K562 (cell line): Measurements from ENCODE around the gene YAP1. TPM values are rescaled to one million over a fixed set of nuclear protein-coding genes. Genes with fewer than 3 reads are reported as not detected.

Experiments used
- ATAC-seq: fragments of 200-7000 bp; cut with Tn5 transposase; 3 replicates; pipeline ENCODE4 v1.9.1; 2020; ENCODE audit warnings: moderate library complexity
- BruUV-seq: library from RNA; stranded (reverse); fragments of 400-500 nt; replicated peaks from 2 replicates; lab custom pipeline; 2021; lab: Mats Ljungman, UMichigan
- CTCF ChIA-PET: fragments of 300-600 bp; formaldehyde crosslinking; extraction: SDS; loops from one replicate; lab custom pipeline; 2021; ENCODE audit warnings: low intra/inter-chr PET ratio; lab: Yijun Ruan, JAX
- POLR2A ChIA-PET: fragments of 300-600, 350-650 bp; sonication (Branson Sonifier 250); formaldehyde crosslinking; extraction: SDS; loops from one replicate; lab custom pipeline; 2021; ENCODE audit warnings: antibody characterized with exemption, inconsistent platforms; lab: Yijun Ruan, JAX
- DNase-seq, 4 experiments: peaks; one replicate each; pipeline versions ENCODE4 v3.0.0 to v3.0.0-alpha.2; 2011 to 2018; ENCODE audit warnings: low spot score in 3 of 4, mixed read lengths in 3 of 4; ENCODE audit errors: extremely low read depth in 1 of 4
- FAIRE-seq: peaks from 2 replicates; lab custom pipeline; 2011; peaks lifted over from hg19 to GRCh38; lab: Jason Lieb, UNC
- H2AFZ ChIP-seq: 2 replicates; pipeline ENCODE4 v1.6.0; 2011; ENCODE audit warnings: low read depth, low read length, control low read depth, inconsistent platforms
- H3K27ac ChIP-seq: fragments of 200-600 bp; 3 replicates; pipeline ENCODE4 v1.8.0; 2011; ENCODE audit warnings: low read depth, mild to moderate bottlenecking, control low read depth, inconsistent platforms, low read length, moderate library complexity, mixed read lengths; ENCODE audit errors: extremely low read depth
- H3K27me3 ChIP-seq, 2 experiments: fragments of 300-600 bp in 1 of 2; 2 replicates in 1 of 2; 3 replicates in 1 of 2; pipeline versions ENCODE4 v1.6.0 to v1.8.0; 2011; ENCODE audit warnings: inconsistent platforms in 2 of 2, low read length in 2 of 2, mild to moderate bottlenecking in 1 of 2, mixed read lengths in 1 of 2, moderate library complexity in 1 of 2; ENCODE audit not compliant: control insufficient read depth in 2 of 2, insufficient read depth in 2 of 2
- H3K36me3 ChIP-seq: fragments of 300-600 bp; 3 replicates; pipeline ENCODE4 v1.8.0; 2011; ENCODE audit warnings: mild to moderate bottlenecking, low read length, inconsistent platforms; ENCODE audit not compliant: control insufficient read depth, insufficient read depth
- H3K4me1 ChIP-seq, 2 experiments: fragments of 200-600 bp in 1 of 2; replicated peaks in 1 of 2; 2 replicates in 1 of 2; 3 replicates in 1 of 2; pipeline versions ENCODE4 v1.5.1 to v1.8.0; 2011; ENCODE audit warnings: inconsistent platforms in 2 of 2, low read length in 2 of 2, mild to moderate bottlenecking in 1 of 2, mixed read lengths in 1 of 2, moderate library complexity in 1 of 2; ENCODE audit not compliant: control insufficient read depth in 2 of 2, insufficient read depth in 2 of 2
- H3K4me2 ChIP-seq: 2 replicates; pipeline ENCODE4 v1.6.1; 2011; ENCODE audit warnings: low read length, control low read depth, inconsistent platforms, mixed read lengths; ENCODE audit not compliant: insufficient read depth
- H3K4me3 ChIP-seq: fragments of 200-600 bp; sonication (generic), shearing (Covaris generic); 2 replicates; pipeline ENCODE4 v1.5.1; 2016; ENCODE audit warnings: control low read depth, inconsistent platforms
- H3K79me2 ChIP-seq: fragments of 200-600 bp; 3 replicates; pipeline ENCODE4 v1.8.0; 2011; ENCODE audit warnings: low read length, inconsistent platforms; ENCODE audit not compliant: control insufficient read depth, insufficient read depth
- H3K9ac ChIP-seq, 2 experiments: 2 replicates each; pipeline versions ENCODE4 v1.6.0 to v1.6.1; 2011; ENCODE audit warnings: low read depth in 2 of 2, low read length in 2 of 2, control low read depth in 1 of 2, inconsistent platforms in 1 of 2, mild to moderate bottlenecking in 1 of 2, mixed read lengths in 1 of 2; ENCODE audit not compliant: insufficient read depth in 1 of 2
- H3K9me1 ChIP-seq: one replicate; pipeline ENCODE4 v1.6.0; 2011; ENCODE audit warnings: inconsistent platforms, mild to moderate bottlenecking, low read length, moderate library complexity; ENCODE audit not compliant: control insufficient read depth, insufficient read depth
- H3K9me3 ChIP-seq: replicated peaks from 2 replicates; pipeline ENCODE4 v1.5.1; 2011; ENCODE audit warnings: low read depth, low read length, inconsistent platforms; ENCODE audit not compliant: control insufficient read depth, insufficient read depth
- H4K20me1 ChIP-seq: replicated peaks from 2 replicates; pipeline ENCODE4 v1.6.1; 2011; ENCODE audit warnings: low read length, inconsistent platforms, mixed read lengths; ENCODE audit not compliant: control insufficient read depth, insufficient read depth
- CC2D1A ChIP-seq: fragments of 450-650 bp; IDR thresholded peaks from 2 replicates; pipeline ENCODE4 v1.6.1; 2017; ENCODE audit warnings: mild to moderate bottlenecking
- FUS ChIP-seq: fragments of 200-400 bp; formaldehyde crosslinking; optimal IDR thresholded peaks from 2 replicates; pipeline ENCODE3; 2017; ENCODE audit warnings: low read depth, low read length
- HMG20A ChIP-seq: fragments of 450-650 bp; formaldehyde crosslinking; conservative IDR thresholded peaks from 2 replicates; pipeline ENCODE4 v1.4.0; 2020; ENCODE audit warnings: mild to moderate bottlenecking, mixed read lengths
- KLF16 ChIP-seq: IDR thresholded peaks from 2 replicates; pipeline ENCODE4 v1.6.1; 2016; ENCODE audit warnings: antibody characterized with exemption
- NCOA2 ChIP-seq, 2 experiments: fragments of 450-650 bp; IDR thresholded peaks; 2 replicates each; pipeline ENCODE4 v1.6.1; 2018; ENCODE audit warnings: mild to moderate bottlenecking in 2 of 2, moderate library complexity in 1 of 2; ENCODE audit not compliant: partially characterized antibody in 2 of 2
- NUFIP1 ChIP-seq: fragments of 450-650 bp; IDR thresholded peaks from 2 replicates; pipeline ENCODE4 v1.6.1; 2018; ENCODE audit not compliant: partially characterized antibody
- PHTF2 ChIP-seq: fragments of 250-450 bp; sonication (Bioruptor Pico); IDR thresholded peaks from 2 replicates; pipeline ENCODE4 v1.5.0; 2021; ENCODE audit warnings: mild to moderate bottlenecking
- PTBP1 ChIP-seq: fragments of 200-400 bp; formaldehyde crosslinking; IDR thresholded peaks from 2 replicates; pipeline ENCODE4 v1.6.1; 2017; ENCODE audit warnings: low read depth, low read length
- SOX6 ChIP-seq: fragments of 450-650 bp; IDR thresholded peaks from 2 replicates; pipeline ENCODE4 v1.6.1; 2014; ENCODE audit warnings: mild to moderate bottlenecking
- ZNF121 ChIP-seq: sonication (generic); formaldehyde crosslinking; conservative IDR thresholded peaks from 2 replicates; pipeline ENCODE4 v1.8.0; 2022; ENCODE audit warnings: missing genetic modification reagents
- ZNF583 ChIP-seq: fragments of 250-450 bp; sonication (Bioruptor Pico); IDR thresholded peaks from 2 replicates; pipeline ENCODE4 v1.4.0; 2020
- ZNF644 ChIP-seq: fragments of 200-800 bp; sonication (Bioruptor generic); IDR thresholded peaks from 2 replicates; pipeline ENCODE4 v1.6.1; 2016; ENCODE audit warnings: low read depth, missing genetic modification characterization, missing compliant biosample characterization
- WGBS: fragments of 100-300 bp; shearing (Covaris generic); methylation state at CpG from one replicate; pipeline ENCODE4 v1.1.6; 2016; ENCODE audit warnings: low coverage, mixed read lengths; ENCODE audit not compliant: insufficient coverage; ENCODE audit errors: missing lambda C conversion rate; 5-methylcytosine and 5-hydroxymethylcytosine counted together
- in situ Hi-C: fragments of 300-500 bp; cut with MboI; formaldehyde crosslinking; loops from 4 replicates; pipeline ENCODE4 v1.15.0; 2018; ENCODE audit warnings: inconsistent platforms, mixed read lengths
- intact Hi-C: fragments of 100-400 bp; cut with micrococcal nuclease; formaldehyde crosslinking; loops from 2 replicates; pipeline ENCODE4 v1.14.2; 2022
- polyA plus RNA-seq, 8 experiments: library from polyadenylated mRNA; depleted of rRNA in 4 of 8; stranded (reverse) in 5 of 8; unstranded in 3 of 8; fragments of >200 nt; fragmentation: Nextera tagmentation in 2 of 8; fragmentation: Illumina TruSeq in 1 of 8; extraction: Ambion mirVana in 2 of 8; extraction: Trizol in 1 of 8; gene quantifications; 2 replicates each; pipeline versions ENCODE4 v1.2.1 to v1.2.3, GENCODE V29; 2011 to 2014; ENCODE audit warnings: inconsistent platforms in 1 of 8, missing spikeins in 1 of 8
- total RNA-seq, 7 experiments: library from RNA; depleted of rRNA in 6 of 7; stranded (reverse); fragments of >200 nt in 6 of 7; fragmentation: Illumina TruSeq in 2 of 7; extraction: Trizol in 2 of 7; gene quantifications; 2 replicates each; pipeline versions ENCODE4 v1.2.1 to v1.2.3, GENCODE V29; 2011 to 2021; ENCODE audit warnings: low replicate concordance in 1 of 7
- TF ChIP-seq, protein P1 (sequence below), 2 experiments: fragments of 450-650 bp; IDR thresholded peaks; 2 replicates each; pipeline ENCODE4 v1.6.1; 2018; ENCODE audit warnings: mild to moderate bottlenecking in 2 of 2, low read depth in 1 of 2; ENCODE audit not compliant: partially characterized antibody in 2 of 2
- TF ChIP-seq, protein P2 (sequence below): fragments of 150-350 bp; conservative IDR thresholded peaks from 2 replicates; pipeline ENCODE4 v1.6.1; 2014; ENCODE audit warnings: low read length
- TF ChIP-seq, protein P3 (sequence below): sonication (generic); IDR thresholded peaks from 2 replicates; pipeline ENCODE4 v1.6.1; 2016

The YAP1 gene
- total and polyA plus RNA-seq, 9 of the 15 experiments (the other 6 are each of a cell fraction or from before 2014, with no cell fraction given): 0.18 TPM; not detected in 8

DNA sequence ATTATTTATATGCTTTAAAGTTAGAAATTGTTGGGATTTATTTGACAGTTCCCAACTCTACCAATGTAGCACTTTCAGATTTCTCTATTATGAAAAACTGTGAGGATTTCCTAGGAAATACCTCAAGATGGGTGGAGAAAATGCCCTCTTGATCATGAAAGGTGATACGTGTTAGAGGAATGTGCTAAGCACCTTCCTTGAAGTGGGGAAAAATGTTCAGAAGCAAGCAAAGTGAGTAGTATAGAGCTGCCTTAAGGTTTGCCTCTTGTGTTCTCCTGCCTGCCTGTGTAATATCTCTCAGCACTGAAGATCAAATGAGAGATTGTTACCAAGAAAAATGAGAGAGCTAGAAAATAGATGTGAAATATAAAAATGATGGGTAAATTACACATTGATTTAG lies 58.2 kb downstream of the YAP1 start:
- ChIA-PET CTCF (no interaction called here), POLR2A (no interaction called here)
- H3K36me3 ChIP-seq: no peaks in the 10 kb centered on the region
- in situ Hi-C loops: no loop called here
- FAIRE-seq (no peak), DNase-seq (no peak), ATAC-seq (no peak)
- no peak overlapping the region for H3K27ac ChIP-seq
- H3K27me3 ChIP-seq: no peaks in the 10 kb centered on the region
- H3K9ac ChIP-seq: no peak overlapping the region
- H3K4me3 ChIP-seq: no peak overlapping the region
- H3K4me1 ChIP-seq: no peaks in the 10 kb centered on the region
- no peak overlapping the region for H2AFZ ChIP-seq
- no peaks in the 10 kb centered on the region for H3K9me1 ChIP-seq
- H3K79me2 ChIP-seq: no peaks in the 10 kb centered on the region
- no peaks in the 10 kb centered on the region for H3K9me3 ChIP-seq
- H3K4me2 ChIP-seq: no peak overlapping the region
- no TSS peak for BruUV-seq
- intact Hi-C loops: no loop called here
- WGBS: 0% methylated on average over 1 of the region's 1 CpG
- no peaks in the 10 kb centered on the region for H4K20me1 ChIP-seq
- TF ChIP-seq, protein P1, sequence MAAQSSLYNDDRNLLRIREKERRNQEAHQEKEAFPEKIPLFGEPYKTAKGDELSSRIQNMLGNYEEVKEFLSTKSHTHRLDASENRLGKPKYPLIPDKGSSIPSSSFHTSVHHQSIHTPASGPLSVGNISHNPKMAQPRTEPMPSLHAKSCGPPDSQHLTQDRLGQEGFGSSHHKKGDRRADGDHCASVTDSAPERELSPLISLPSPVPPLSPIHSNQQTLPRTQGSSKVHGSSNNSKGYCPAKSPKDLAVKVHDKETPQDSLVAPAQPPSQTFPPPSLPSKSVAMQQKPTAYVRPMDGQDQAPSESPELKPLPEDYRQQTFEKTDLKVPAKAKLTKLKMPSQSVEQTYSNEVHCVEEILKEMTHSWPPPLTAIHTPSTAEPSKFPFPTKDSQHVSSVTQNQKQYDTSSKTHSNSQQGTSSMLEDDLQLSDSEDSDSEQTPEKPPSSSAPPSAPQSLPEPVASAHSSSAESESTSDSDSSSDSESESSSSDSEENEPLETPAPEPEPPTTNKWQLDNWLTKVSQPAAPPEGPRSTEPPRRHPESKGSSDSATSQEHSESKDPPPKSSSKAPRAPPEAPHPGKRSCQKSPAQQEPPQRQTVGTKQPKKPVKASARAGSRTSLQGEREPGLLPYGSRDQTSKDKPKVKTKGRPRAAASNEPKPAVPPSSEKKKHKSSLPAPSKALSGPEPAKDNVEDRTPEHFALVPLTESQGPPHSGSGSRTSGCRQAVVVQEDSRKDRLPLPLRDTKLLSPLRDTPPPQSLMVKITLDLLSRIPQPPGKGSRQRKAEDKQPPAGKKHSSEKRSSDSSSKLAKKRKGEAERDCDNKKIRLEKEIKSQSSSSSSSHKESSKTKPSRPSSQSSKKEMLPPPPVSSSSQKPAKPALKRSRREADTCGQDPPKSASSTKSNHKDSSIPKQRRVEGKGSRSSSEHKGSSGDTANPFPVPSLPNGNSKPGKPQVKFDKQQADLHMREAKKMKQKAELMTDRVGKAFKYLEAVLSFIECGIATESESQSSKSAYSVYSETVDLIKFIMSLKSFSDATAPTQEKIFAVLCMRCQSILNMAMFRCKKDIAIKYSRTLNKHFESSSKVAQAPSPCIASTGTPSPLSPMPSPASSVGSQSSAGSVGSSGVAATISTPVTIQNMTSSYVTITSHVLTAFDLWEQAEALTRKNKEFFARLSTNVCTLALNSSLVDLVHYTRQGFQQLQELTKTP (IDR thresholded peaks at IDR 0.05; ENCODE audit: low read depth in 1 of 2, partially characterized antibody in 2 of 2): no peak
- TF ChIP-seq ZNF644 (tag) (no peak), FUS (no peak), SOX6 (no peak), CC2D1A (no peak), ZNF583 (CRISPR knock-in tag) (no peak), NCOA2 (IDR thresholded peaks at IDR 0.05; ENCODE audit: partially characterized antibody in 2 of 2) (no peak), NUFIP1 (no peak), ZNF121 (CRISPR knock-in tag) (no peak), HMG20A (no peak), KLF16 (no peak), PTBP1 (no peak), PHTF2 (CRISPR knock-in tag) (no peak)
- TF ChIP-seq, protein P2, sequence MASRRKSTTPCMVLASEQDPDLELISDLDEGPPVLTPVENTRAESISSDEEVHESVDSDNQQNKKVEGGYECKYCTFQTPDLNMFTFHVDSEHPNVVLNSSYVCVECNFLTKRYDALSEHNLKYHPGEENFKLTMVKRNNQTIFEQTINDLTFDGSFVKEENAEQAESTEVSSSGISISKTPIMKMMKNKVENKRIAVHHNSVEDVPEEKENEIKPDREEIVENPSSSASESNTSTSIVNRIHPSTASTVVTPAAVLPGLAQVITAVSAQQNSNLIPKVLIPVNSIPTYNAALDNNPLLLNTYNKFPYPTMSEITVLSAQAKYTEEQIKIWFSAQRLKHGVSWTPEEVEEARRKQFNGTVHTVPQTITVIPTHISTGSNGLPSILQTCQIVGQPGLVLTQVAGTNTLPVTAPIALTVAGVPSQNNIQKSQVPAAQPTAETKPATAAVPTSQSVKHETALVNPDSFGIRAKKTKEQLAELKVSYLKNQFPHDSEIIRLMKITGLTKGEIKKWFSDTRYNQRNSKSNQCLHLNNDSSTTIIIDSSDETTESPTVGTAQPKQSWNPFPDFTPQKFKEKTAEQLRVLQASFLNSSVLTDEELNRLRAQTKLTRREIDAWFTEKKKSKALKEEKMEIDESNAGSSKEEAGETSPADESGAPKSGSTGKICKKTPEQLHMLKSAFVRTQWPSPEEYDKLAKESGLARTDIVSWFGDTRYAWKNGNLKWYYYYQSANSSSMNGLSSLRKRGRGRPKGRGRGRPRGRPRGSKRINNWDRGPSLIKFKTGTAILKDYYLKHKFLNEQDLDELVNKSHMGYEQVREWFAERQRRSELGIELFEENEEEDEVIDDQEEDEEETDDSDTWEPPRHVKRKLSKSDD: no peak
- TF ChIP-seq, protein P3, sequence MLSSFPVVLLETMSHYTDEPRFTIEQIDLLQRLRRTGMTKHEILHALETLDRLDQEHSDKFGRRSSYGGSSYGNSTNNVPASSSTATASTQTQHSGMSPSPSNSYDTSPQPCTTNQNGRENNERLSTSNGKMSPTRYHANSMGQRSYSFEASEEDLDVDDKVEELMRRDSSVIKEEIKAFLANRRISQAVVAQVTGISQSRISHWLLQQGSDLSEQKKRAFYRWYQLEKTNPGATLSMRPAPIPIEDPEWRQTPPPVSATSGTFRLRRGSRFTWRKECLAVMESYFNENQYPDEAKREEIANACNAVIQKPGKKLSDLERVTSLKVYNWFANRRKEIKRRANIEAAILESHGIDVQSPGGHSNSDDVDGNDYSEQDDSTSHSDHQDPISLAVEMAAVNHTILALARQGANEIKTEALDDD: no peak
